H9 (cell line): ENCODE results near the gene KLHL2. TPM values are rescaled to one million over a fixed set of nuclear protein-coding genes. Genes with fewer than 3 reads are reported as not detected.

ENCODE experiments used
- DNase-seq: peaks from one replicate; pipeline ENCODE4 v3.0.0-alpha.2; 2017
- H2AFZ ChIP-seq: one replicate; pipeline ENCODE4 v1.6.1; 2013; ENCODE audit warnings: mild to moderate bottlenecking, low read length, control low read depth, moderate library complexity
- H2AK5ac ChIP-seq: 2 replicates; pipeline ENCODE4 v1.6.1; 2013; ENCODE audit warnings: low read length, control low read depth, mixed read lengths; ENCODE audit not compliant: insufficient read length
- H2BK120ac ChIP-seq: one replicate; pipeline ENCODE4 v1.6.1; 2013; ENCODE audit warnings: low read depth, mild to moderate bottlenecking, low read length, control low read depth, inconsistent platforms; ENCODE audit not compliant: poor library complexity, severe bottlenecking
- H2BK12ac ChIP-seq: 2 replicates; pipeline ENCODE4 v1.6.1; 2013; ENCODE audit warnings: low read length, control low read depth, mixed read lengths, low read depth; ENCODE audit not compliant: insufficient read length
- H2BK15ac ChIP-seq: 2 replicates; pipeline ENCODE4 v1.6.1; 2013; ENCODE audit warnings: low read depth, low read length, control low read depth
- H2BK20ac ChIP-seq: one replicate; pipeline ENCODE4 v1.6.1; 2013; ENCODE audit warnings: low read depth, mild to moderate bottlenecking, low read length, control low read depth, inconsistent platforms; ENCODE audit not compliant: poor library complexity, severe bottlenecking
- H2BK5ac ChIP-seq: 2 replicates; pipeline ENCODE4 v1.6.1; 2013; ENCODE audit warnings: low read length, control low read depth, mixed read lengths; ENCODE audit not compliant: insufficient read length
- H3K14ac ChIP-seq: 2 replicates; pipeline ENCODE4 v1.6.1; 2013; ENCODE audit warnings: low read length, control low read depth; ENCODE audit not compliant: insufficient read depth
- H3K18ac ChIP-seq: 2 replicates; pipeline ENCODE4 v1.6.1; 2013; ENCODE audit warnings: low read depth, mild to moderate bottlenecking, mixed read lengths, low read length, control low read depth; ENCODE audit not compliant: insufficient read length
- H3K23ac ChIP-seq: 2 replicates; pipeline ENCODE4 v1.6.1; 2013; ENCODE audit warnings: low read length, control low read depth, mixed read lengths, low read depth; ENCODE audit not compliant: insufficient read length
- H3K23me2 ChIP-seq: 2 replicates; pipeline ENCODE4 v1.6.1; 2013; ENCODE audit warnings: low read depth, mild to moderate bottlenecking, mixed read lengths, low read length, control low read depth; ENCODE audit not compliant: insufficient read length, poor library complexity, severe bottlenecking
- H3K27ac ChIP-seq: 2 replicates; pipeline ENCODE4 v1.5.1; 2013; ENCODE audit warnings: low read length, control low read depth, mixed read lengths, low read depth; ENCODE audit not compliant: insufficient read length
- H3K27me3 ChIP-seq: 2 replicates; pipeline ENCODE4 v1.6.1; 2013; ENCODE audit warnings: low read length, control low read depth, inconsistent platforms; ENCODE audit not compliant: insufficient read depth
- H3K4ac ChIP-seq: 2 replicates; pipeline ENCODE4 v1.6.1; 2013; ENCODE audit warnings: low read depth, mild to moderate bottlenecking, control low read depth, inconsistent platforms, low read length, moderate library complexity
- H3K4me1 ChIP-seq: 2 replicates; pipeline ENCODE4 v1.6.1; 2013; ENCODE audit warnings: low read length, control low read depth, inconsistent platforms; ENCODE audit not compliant: insufficient read depth
- H3K4me2 ChIP-seq: 2 replicates; pipeline ENCODE4 v1.6.1; 2013; ENCODE audit warnings: low read length, control low read depth, mixed read lengths; ENCODE audit not compliant: insufficient read length, insufficient read depth
- H3K56ac ChIP-seq: 2 replicates; pipeline ENCODE4 v1.6.1; 2013; ENCODE audit warnings: low read depth, mild to moderate bottlenecking, mixed read lengths, low read length, control low read depth; ENCODE audit not compliant: insufficient read length
- H3K79me1 ChIP-seq: 2 replicates; pipeline ENCODE4 v1.6.1; 2013; ENCODE audit warnings: low read depth, mild to moderate bottlenecking, moderate library complexity, low read length, control low read depth, inconsistent platforms; ENCODE audit not compliant: insufficient read depth, poor library complexity, severe bottlenecking
- H3K79me2 ChIP-seq: 2 replicates; pipeline ENCODE4 v1.6.1; 2013; ENCODE audit warnings: low read length, control low read depth, inconsistent platforms; ENCODE audit not compliant: insufficient read depth
- H3K9ac ChIP-seq: 2 replicates; pipeline ENCODE4 v1.6.1; 2013; ENCODE audit warnings: low read length, control low read depth, mixed read lengths; ENCODE audit not compliant: insufficient read length; ENCODE audit errors: extremely low read depth
- H3K9me3 ChIP-seq: one replicate; pipeline ENCODE4 v1.6.1; 2013; ENCODE audit warnings: low read depth, low read length, inconsistent platforms; ENCODE audit not compliant: control insufficient read depth
- H3T11ph ChIP-seq: one replicate; pipeline ENCODE4 v1.6.1; 2013; ENCODE audit warnings: mild to moderate bottlenecking, low read length, control low read depth, inconsistent platforms
- H4K20me1 ChIP-seq: one replicate; pipeline ENCODE4 v1.6.1; 2013; ENCODE audit not compliant: control insufficient read depth, insufficient read length, insufficient read depth
- H4K5ac ChIP-seq: 2 replicates; pipeline ENCODE4 v1.6.1; 2013; ENCODE audit warnings: low read depth, mild to moderate bottlenecking, mixed read lengths, low read length, control low read depth; ENCODE audit not compliant: insufficient read length
- H4K8ac ChIP-seq: replicated peaks from 2 replicates; pipeline ENCODE4 v1.6.1; 2013; ENCODE audit warnings: low read length, control low read depth, mixed read lengths, low read depth; ENCODE audit not compliant: insufficient read length
- H4K91ac ChIP-seq: 2 replicates; pipeline ENCODE4 v1.6.1; 2013; ENCODE audit warnings: low read depth, mild to moderate bottlenecking, moderate library complexity, mixed read lengths, low read length, control low read depth; ENCODE audit not compliant: insufficient read length
- H3K27ac Mint-ChIP-seq, 3 experiments: 2 replicates in 2 of 3; 3 replicates in 1 of 3; pipeline ENCODE4 v1.8.0; 2020 to 2021; ENCODE audit warnings: mixed read lengths in 3 of 3, mild to moderate bottlenecking in 1 of 3, moderate library complexity in 1 of 3
- H3K27me3 Mint-ChIP-seq: 2 replicates; pipeline ENCODE4 v1.8.0; 2021; ENCODE audit warnings: low read depth, mild to moderate bottlenecking, moderate library complexity, mixed read lengths
- H3K36me3 Mint-ChIP-seq, 3 experiments: 2 replicates in 2 of 3; 3 replicates in 1 of 3; pipeline ENCODE4 v1.8.0; 2020 to 2021; ENCODE audit warnings: low read depth in 3 of 3, mixed read lengths in 3 of 3; ENCODE audit not compliant: insufficient read depth in 1 of 3
- H3K4me1 Mint-ChIP-seq, 2 experiments: 2 replicates each; pipeline ENCODE4 v1.8.0; 2020; ENCODE audit warnings: mixed read lengths in 2 of 2
- H3K4me3 Mint-ChIP-seq, 2 experiments: 2 replicates in 1 of 2; 3 replicates in 1 of 2; pipeline ENCODE4 v1.8.0; 2020 to 2021; ENCODE audit warnings: mild to moderate bottlenecking in 2 of 2, mixed read lengths in 2 of 2, moderate library complexity in 1 of 2
- H3K9me3 Mint-ChIP-seq, 2 experiments: 2 replicates in 1 of 2; 3 replicates in 1 of 2; pipeline ENCODE4 v1.8.0; 2020; ENCODE audit warnings: mild to moderate bottlenecking in 2 of 2, mixed read lengths in 2 of 2, moderate library complexity in 1 of 2
- total RNA-seq: library from RNA; stranded (reverse); gene quantifications from 2 replicates; pipeline ENCODE4 v1.2.1, GENCODE V29; 2021
- TF ChIP-seq, protein P1 (sequence below): fragments of 200-600 bp; sonication (generic); conservative IDR thresholded peaks from 3 replicates; pipeline ENCODE4 v1.8.0; 2021; ENCODE audit warnings: antibody characterized with exemption, mild to moderate bottlenecking

The KLHL2 gene
- total RNA-seq, 1 experiment from 2014 or later, result 14.3 TPM

GRCh38 chr4:165199286-165199685, 8.1 kb upstream of the KLHL2 start:
- H3K36me3 Mint-ChIP-seq, result no peaks in the 10 kb centered on the region

More at GRCh38 chr4:165199286-165199685, 8.1 kb upstream of the KLHL2 start:
- Histone ChIP-seq H3K9ac (no peak overlapping the region), H3T11ph (no peak overlapping the region), H2BK15ac (no peak overlapping the region), H3K4me1 (no peaks in the 10 kb centered on the region), H3K14ac (no peak overlapping the region), H3K18ac (no peak overlapping the region), H2BK12ac (no peak overlapping the region), H2BK120ac (no peak overlapping the region), H3K23me2 (no peaks in the 10 kb centered on the region), H4K91ac (no peak overlapping the region), H3K9me3 (no peaks in the 10 kb centered on the region), H3K79me2 (no peaks in the 10 kb centered on the region), H4K20me1 (no peaks in the 10 kb centered on the region), H3K23ac (no peak overlapping the region), H3K56ac (no peak overlapping the region), H4K5ac (no peak overlapping the region), H3K4ac (no peak overlapping the region), H3K27ac (no peak overlapping the region), H2AFZ (no peak overlapping the region), H3K27me3 (no peaks in the 10 kb centered on the region), H3K4me2 (no peak overlapping the region), H2BK20ac (no peak overlapping the region), H3K79me1 (no peaks in the 10 kb centered on the region), H4K8ac (no peak overlapping the region), H2AK5ac (no peak overlapping the region), H2BK5ac (no peak overlapping the region)
- no peaks in the 10 kb centered on the region for H3K27me3 Mint-ChIP-seq
- DNase-seq, result no peak
- H3K9me3 Mint-ChIP-seq, result no peaks in the 10 kb centered on the region
- H3K4me1 Mint-ChIP-seq, result 0 out of 4 replicates have a peak, but pooled peaks cover 0 to 2% of the 10 kb centered on the region in 2 experiments
- TF ChIP-seq, protein P1, sequence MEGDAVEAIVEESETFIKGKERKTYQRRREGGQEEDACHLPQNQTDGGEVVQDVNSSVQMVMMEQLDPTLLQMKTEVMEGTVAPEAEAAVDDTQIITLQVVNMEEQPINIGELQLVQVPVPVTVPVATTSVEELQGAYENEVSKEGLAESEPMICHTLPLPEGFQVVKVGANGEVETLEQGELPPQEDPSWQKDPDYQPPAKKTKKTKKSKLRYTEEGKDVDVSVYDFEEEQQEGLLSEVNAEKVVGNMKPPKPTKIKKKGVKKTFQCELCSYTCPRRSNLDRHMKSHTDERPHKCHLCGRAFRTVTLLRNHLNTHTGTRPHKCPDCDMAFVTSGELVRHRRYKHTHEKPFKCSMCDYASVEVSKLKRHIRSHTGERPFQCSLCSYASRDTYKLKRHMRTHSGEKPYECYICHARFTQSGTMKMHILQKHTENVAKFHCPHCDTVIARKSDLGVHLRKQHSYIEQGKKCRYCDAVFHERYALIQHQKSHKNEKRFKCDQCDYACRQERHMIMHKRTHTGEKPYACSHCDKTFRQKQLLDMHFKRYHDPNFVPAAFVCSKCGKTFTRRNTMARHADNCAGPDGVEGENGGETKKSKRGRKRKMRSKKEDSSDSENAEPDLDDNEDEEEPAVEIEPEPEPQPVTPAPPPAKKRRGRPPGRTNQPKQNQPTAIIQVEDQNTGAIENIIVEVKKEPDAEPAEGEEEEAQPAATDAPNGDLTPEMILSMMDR, result no peak
- no peak overlapping the region for H3K4me3 Mint-ChIP-seq
- H3K27ac Mint-ChIP-seq, result no peak overlapping the region
